Upper lobe of left lung (tissue), 6 donors: Measurements from ENCODE around the gene SLC9C2. TPM values are rescaled to one million over a fixed set of nuclear protein-coding genes. Genes with fewer than 3 reads are reported as not detected.
"Not testable (repeated sequence)": the region's sequence is repeated elsewhere in the genome, so short reads cannot be mapped to it uniquely, and the experiment has no call there.

Experiments used
- ATAC-seq, 2 donors: fragments of 200-7000 bp; cut with Tn5 transposase; one replicate each; pipeline ENCODE4 v1.9.1; 2022; ENCODE audit warnings: mild to moderate bottlenecking in 2 of 2, moderate library complexity in 2 of 2; ENCODE audit not compliant: low FRiP score in 2 of 2
- DNase-seq, 2 donors: peaks; one replicate each; pipeline ENCODE4 v3.0.0-alpha.2; 2019 to 2020
- H3K27ac ChIP-seq, 4 donors: fragments of 200-600 bp; sonication (generic); one replicate each; pipeline ENCODE4 v1.5.1; 2016 to 2019
- H3K27me3 ChIP-seq, 4 donors: fragments of 200-600 bp; sonication (generic); one replicate each; pipeline ENCODE4 v1.5.1; 2017 to 2019
- H3K36me3 ChIP-seq, 4 donors: fragments of 200-600 bp; sonication (generic); one replicate each; pipeline ENCODE4 v1.5.1; 2016 to 2019
- H3K4me1 ChIP-seq, 4 donors: fragments of 200-600 bp; sonication (generic); one replicate each; pipeline ENCODE4 v1.5.1; 2018 to 2019
- H3K4me3 ChIP-seq, 4 donors: fragments of 200-600 bp; sonication (generic); one replicate each; pipeline ENCODE4 v1.5.1; 2017 to 2019; ENCODE audit warnings: mild to moderate bottlenecking in 2 of 4, moderate library complexity in 1 of 4
- H3K9me3 ChIP-seq, 4 donors: fragments of 200-600 bp; sonication (generic); one replicate each; pipeline ENCODE4 v1.5.1; 2018 to 2019
- EP300 ChIP-seq, 4 donors: sonication (generic); formaldehyde crosslinking; IDR thresholded peaks; one replicate each; pipeline ENCODE4 v1.5.1; 2017; ENCODE audit warnings: antibody characterized with exemption in 4 of 4, control low read depth in 2 of 4
- POLR2A ChIP-seq, 4 donors: fragments of 450-650 bp; IDR thresholded peaks; one replicate each; pipeline ENCODE4 v1.5.1; 2016 to 2017; ENCODE audit warnings: antibody characterized with exemption in 4 of 4, mild to moderate bottlenecking in 2 of 4
- POLR2AphosphoS5 ChIP-seq, 2 donors: sonication (generic); formaldehyde crosslinking; IDR thresholded peaks; one replicate each; pipeline ENCODE4 v1.5.1; 2017; ENCODE audit warnings: antibody characterized with exemption in 2 of 2
- WGBS, 2 donors: methylation state at CpG; one replicate each; pipeline ENCODE4 v1.1.5; 2017 to 2018; 5-methylcytosine and 5-hydroxymethylcytosine counted together
- total RNA-seq, 6 donors: library from RNA; depleted of rRNA in 4 of 6; stranded (reverse); fragments of >200 nt in 4 of 6; gene quantifications; one replicate each; pipeline versions ENCODE4 v1.1.0 to v1.2.1, GENCODE V29; 2016 to 2021
- TF ChIP-seq, protein P1 (sequence below), 6 experiments: fragments of 450-650 bp in 4 of 6; fragments of 200-600 bp in 2 of 6; sonication (generic) in 2 of 6; IDR thresholded peaks; one replicate each; pipeline ENCODE4 v1.5.1; 2016 to 2019; ENCODE audit warnings: antibody characterized with exemption in 6 of 6
- donor health status: DM: no; HTN: no; CAD: no; lungs with moderate emphysema.
- donor health status: DM: no; HTN: yes; CAD: no; lungs with severe emphysema.

SLC9C2 gene, protein sequence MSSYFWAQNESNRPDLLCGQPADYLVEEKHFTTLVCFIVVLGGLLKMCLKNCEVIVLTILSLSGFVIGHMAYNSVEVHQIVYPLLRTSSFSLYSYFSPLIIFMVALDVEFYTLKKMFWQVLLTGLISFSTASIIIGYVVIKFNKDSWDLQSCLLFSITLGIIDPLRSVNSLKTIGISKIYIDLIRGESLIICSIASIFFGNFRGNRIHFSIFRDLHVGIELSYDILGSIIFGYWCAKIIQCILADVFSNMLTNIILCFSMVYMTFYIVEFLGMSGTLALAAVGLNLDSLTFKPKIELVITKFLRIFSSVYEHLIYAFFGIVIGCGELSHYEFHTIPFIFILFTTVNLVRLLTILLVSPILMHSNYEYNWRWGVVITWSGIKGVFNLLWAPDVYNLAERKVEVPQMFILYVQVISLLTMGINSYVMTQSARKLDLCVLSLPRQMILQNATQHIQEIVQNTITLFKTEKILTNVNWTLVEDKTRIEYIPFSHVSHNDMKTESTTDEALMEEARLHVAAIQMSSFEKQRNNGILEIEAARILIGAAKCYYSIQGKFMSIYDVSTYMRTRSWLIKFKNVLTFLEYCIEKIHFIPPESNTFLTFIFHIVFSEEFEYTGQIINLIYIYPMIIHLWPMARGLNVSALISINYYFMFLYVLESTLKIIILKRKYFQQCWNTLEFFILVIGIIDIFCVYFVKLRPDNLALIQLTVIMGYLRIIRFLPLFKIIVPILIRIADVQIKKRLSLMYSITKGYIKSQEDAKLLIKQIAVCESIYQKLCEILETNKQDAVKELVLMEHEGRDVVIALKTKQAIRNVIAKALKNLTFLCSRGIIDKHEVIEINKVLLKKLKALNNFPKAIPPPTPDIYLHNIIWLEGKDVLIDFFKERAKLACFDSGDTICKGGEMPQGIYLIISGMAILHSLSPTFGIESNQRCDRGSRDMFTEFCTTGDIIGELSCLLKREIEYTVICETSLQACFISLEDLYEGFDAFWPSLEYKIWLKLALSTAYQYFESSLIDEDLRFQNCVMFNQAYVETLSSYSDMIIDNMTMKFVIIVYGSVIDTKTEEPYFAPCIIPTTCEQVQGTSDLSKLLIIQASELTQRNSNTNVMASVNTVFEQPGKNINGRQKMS
- 1 to 10 TPM in 1 of 6 donors, under 1 TPM in 3, not detected in 2; 0.15 to 1.5 (median 0.76) TPM for total RNA-seq

DNA sequence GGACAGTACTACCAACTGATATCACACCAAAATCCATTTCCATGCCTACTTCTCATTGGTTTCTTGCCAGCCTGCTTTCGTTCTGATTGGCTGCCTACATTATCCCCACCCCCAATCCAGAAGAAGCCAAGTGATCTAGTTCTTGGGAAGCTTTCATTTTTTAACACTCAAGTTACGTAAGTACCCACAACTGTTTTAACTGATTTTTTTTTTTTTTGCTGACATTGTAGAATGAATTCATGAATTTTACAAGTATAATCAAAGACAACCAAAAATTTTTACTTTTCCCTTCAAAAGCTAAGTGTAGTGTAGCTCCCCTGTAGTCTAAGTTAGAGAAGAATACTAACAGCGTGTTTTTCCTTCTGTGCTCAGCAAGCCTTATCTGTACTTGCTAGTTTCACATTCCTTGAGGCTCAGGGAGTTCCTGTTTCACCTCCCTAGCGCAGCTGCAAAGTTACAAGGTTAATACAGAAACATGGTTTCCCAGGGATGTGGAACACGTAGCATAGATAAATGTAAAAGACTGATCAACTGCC lies at the start of gene SLC9C2:
Gene SLC9C2 (minus strand): TSS at position 17 of the 536 bp plus-strand sequence. CDS start 1,296 bp downstream, outside the sequence.
- TF ChIP-seq, protein P1, sequence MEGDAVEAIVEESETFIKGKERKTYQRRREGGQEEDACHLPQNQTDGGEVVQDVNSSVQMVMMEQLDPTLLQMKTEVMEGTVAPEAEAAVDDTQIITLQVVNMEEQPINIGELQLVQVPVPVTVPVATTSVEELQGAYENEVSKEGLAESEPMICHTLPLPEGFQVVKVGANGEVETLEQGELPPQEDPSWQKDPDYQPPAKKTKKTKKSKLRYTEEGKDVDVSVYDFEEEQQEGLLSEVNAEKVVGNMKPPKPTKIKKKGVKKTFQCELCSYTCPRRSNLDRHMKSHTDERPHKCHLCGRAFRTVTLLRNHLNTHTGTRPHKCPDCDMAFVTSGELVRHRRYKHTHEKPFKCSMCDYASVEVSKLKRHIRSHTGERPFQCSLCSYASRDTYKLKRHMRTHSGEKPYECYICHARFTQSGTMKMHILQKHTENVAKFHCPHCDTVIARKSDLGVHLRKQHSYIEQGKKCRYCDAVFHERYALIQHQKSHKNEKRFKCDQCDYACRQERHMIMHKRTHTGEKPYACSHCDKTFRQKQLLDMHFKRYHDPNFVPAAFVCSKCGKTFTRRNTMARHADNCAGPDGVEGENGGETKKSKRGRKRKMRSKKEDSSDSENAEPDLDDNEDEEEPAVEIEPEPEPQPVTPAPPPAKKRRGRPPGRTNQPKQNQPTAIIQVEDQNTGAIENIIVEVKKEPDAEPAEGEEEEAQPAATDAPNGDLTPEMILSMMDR (IDR thresholded peaks at IDR 0.05): no peak
- peak in 1 of 4 donors; percentile 22 for TF ChIP-seq POLR2A (IDR thresholded peaks at IDR 0.05)
- Histone ChIP-seq H3K9me3 (no peaks in the 10 kb centered on the region), H3K27me3 (no peaks in the 10 kb centered on the region), H3K27ac (peak within 1 kb of the TSS in 3 of 4 donors; percentile 1 to 69 (median 35)), H3K36me3 (no peaks in the 10 kb centered on the region), H3K4me1 (peaks cover 0 to 4% (median 0%) of the 10 kb centered on the region in 4 donors), H3K4me3 (peak within 1 kb of the TSS in 3 of 4 donors; percentile 23 to 33 (median 27))
- DNase-seq: peak in 1 of 2 donors; percentile 30
- WGBS, 2 donors: 24 to 25% methylated on average over 5 of the region's 5 CpGs
- ATAC-seq: peak; percentile 76 to 85

DNA sequence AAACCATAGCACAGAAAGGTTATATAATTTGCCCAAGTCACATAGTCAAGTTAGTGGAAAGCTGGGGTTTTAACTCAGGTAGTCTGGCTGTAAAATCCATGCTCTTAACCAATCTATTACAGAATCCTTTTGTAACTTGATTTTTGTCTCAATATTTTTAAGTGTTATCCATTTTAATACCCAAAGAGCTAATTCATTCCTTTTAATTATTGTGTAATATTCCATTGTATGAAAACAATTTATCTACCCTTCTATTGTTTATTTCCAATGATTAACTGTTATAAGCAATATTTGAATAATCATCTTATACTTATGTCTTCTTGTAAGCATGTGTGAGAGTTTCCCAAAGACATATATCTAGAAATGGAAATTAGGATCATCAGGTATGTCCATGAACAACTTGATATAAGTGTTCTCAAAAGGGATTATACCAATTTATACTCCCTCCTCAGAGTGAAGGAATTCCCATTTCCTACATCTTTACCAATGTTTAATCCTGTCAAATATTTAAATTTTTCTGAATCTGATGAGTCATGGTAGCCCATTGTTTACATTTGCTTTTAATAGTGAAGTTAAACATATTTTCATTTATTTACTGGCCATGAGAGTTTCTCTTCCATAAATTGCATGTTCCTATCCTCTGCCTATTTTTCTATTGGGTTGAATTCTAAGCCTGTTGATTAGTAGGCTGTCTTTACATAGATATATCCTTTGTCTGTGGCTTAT lies 46.2 kb upstream of the SLC9C2 start:
- no peak overlapping the region for H3K4me3 ChIP-seq
- no peaks in the 10 kb centered on the region for H3K27me3 ChIP-seq
- DNase-seq (no peak), ATAC-seq (no peak)
- H3K9me3 ChIP-seq: no peaks in the 10 kb centered on the region
- no peak overlapping the region for H3K27ac ChIP-seq
- H3K36me3 ChIP-seq: no peaks in the 10 kb centered on the region
- no peak for TF ChIP-seq EP300 (IDR thresholded peaks at IDR 0.05)
- TF ChIP-seq POLR2A (IDR thresholded peaks at IDR 0.05): no peak
- TF ChIP-seq POLR2AphosphoS5 (IDR thresholded peaks at IDR 0.05): no peak
- TF ChIP-seq, protein P1 (IDR thresholded peaks at IDR 0.05): no peak
- H3K4me1 ChIP-seq: no peaks in the 10 kb centered on the region

DNA sequence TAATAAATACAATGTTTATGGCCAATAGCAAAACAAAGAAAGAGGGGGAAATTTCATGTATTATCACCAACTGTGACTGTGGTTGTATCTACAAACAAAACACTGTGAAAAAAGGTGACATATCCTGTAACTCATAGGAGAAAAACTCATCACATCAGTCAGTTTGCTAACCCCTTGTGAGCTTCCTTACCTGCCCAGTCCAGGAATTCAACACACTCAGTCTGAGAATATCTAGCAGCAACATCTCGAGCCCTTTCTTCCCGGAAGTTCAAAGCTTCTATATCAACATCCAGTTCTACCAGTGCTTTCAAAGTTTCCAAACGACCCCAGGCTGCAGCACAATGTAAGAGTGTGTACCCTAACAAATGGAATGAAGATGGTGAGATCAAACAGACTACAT lies 43.8 kb upstream of the SLC9C2 start:
- H3K27ac ChIP-seq: no peak overlapping the region
- WGBS, 2 donors: 54 to 59% methylated on average over 3 of the region's 3 CpGs
- H3K4me3 ChIP-seq: no peak overlapping the region
- H3K4me1 ChIP-seq: no peaks in the 10 kb centered on the region
- ATAC-seq (no peak), DNase-seq (no peak)
- TF ChIP-seq POLR2A (IDR thresholded peaks at IDR 0.05) (no peak), EP300 (IDR thresholded peaks at IDR 0.05) (no peak), POLR2AphosphoS5 (IDR thresholded peaks at IDR 0.05) (no peak)
- TF ChIP-seq, protein P1 (IDR thresholded peaks at IDR 0.05): no peak
- no peaks in the 10 kb centered on the region for H3K9me3 ChIP-seq
- no peaks in the 10 kb centered on the region for H3K27me3 ChIP-seq
- H3K36me3 ChIP-seq: no peaks in the 10 kb centered on the region

DNA sequence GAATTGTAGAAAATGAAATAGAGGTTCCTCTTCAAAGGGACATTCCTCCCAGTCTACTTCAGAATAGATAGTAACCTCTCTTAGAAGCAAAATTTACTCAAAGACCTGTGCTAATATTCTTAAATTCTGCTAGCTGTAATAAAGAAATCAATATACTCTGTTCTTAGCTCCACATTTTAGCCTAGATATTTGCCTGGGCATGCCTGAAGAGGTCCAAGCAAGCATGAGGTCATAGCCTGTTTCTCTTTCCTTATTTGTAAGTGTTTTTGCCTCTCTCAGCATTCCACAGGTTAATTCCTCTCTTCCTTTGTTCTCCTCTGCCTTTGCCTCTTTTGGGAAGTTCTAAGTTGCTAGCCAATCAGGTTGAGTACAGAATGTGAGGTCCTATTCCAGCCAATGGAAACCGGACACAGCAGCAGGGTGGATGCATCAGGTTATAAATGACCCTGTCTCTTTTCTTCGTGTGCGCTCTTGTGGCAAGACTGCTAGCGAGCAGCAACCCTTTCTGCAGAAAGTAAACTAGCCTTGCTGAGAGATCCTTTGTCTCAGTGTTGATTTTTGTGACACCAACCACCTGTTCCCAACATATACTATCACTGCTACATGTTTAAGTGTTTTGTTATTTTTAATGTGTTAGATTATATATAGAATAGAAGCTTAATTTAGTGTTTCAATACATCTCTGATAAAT lies 39.7 kb upstream of the SLC9C2 start:
- not testable (repeated sequence) for H3K4me3 ChIP-seq, H3K4me1 ChIP-seq, H3K36me3 ChIP-seq, H3K9me3 ChIP-seq, H3K27ac ChIP-seq, H3K27me3 ChIP-seq, ATAC-seq, DNase-seq
- WGBS, 2 donors: 83 to 88% methylated on average over 4 of the region's 4 CpGs
